ENCODE data around the gene TMEM121. TPM values are rescaled to one million over a fixed set of nuclear protein-coding genes. Genes with fewer than 3 reads are reported as not detected.
A peak's percentile ranks its signal among the peaks of the same experiment; 100 is the strongest.

TMEM121 gene
- polyA plus RNA-seq, 6 donors from 2014 or later, result 1.4 to 3.3 (median 1.9) TPM

- ATAC-seq (ENCODE audit: low read depth in 2 of 2) (no peak), DNase-seq (no peak)
- no peaks in the 10 kb centered on the region for H3K9me3 Mint-ChIP-seq
- peaks cover 44 to 67% (median 44%) of the 10 kb centered on the region in 3 donors for H3K4me1 Mint-ChIP-seq
- peak overlapping the region in 5 of 6 donors; percentile 64 to 100 (median 96) for H3K27ac Mint-ChIP-seq
- no peaks in the 10 kb centered on the region for H3K36me3 Mint-ChIP-seq
- H3K4me3 Mint-ChIP-seq, result no peak overlapping the region
- H3K27me3 Mint-ChIP-seq, result no peaks in the 10 kb centered on the region
Observed at GRCh38 chr14:105483300-105484068, 42.9 kb upstream of the TMEM121 start.

- Mint-ChIP-seq H3K27me3 (no peaks in the 10 kb centered on the region), H3K9me3 (no peaks in the 10 kb centered on the region), H3K27ac (peak overlapping the region; percentile 72 to 96 (median 91)), H3K4me3 (peak overlapping the region in 6 of 8 donors; percentile 9 to 64 (median 34)), H3K36me3 (no peaks in the 10 kb centered on the region), H3K4me1 (peaks cover 45 to 70% (median 47%) of the 10 kb centered on the region in 3 donors)
- ATAC-seq (ENCODE audit: low read depth in 2 of 2) (no peak), DNase-seq (no peak)
Observed at GRCh38 chr14:105484069-105484996, 42.0 kb upstream of the TMEM121 start.

- DNase-seq (no peak), ATAC-seq (ENCODE audit: low read depth in 2 of 2) (no peak)
- H3K9me3 Mint-ChIP-seq, result no peaks in the 10 kb centered on the region
Observed at GRCh38 chr14:105484997-105485393, 41.4 kb upstream of the TMEM121 start.

GRCh38 chr14:105485739-105486162 is 40.6 kb upstream of the TMEM121 start:
- Mint-ChIP-seq H3K27me3 (no peaks in the 10 kb centered on the region), H3K27ac (peak overlapping the region; percentile 87 to 96 (median 92)), H3K9me3 (no peaks in the 10 kb centered on the region), H3K4me1 (peaks cover 38 to 62% (median 39%) of the 10 kb centered on the region in 3 donors), H3K4me3 (peak overlapping the region in 6 of 8 donors; percentile 58 to 84 (median 78)), H3K36me3 (no peaks in the 10 kb centered on the region)
- DNase-seq, result peak; percentile 51
- no peak for ATAC-seq (ENCODE audit: low read depth in 2 of 2)

More at GRCh38 chr14:105484997-105485393, 41.4 kb upstream of the TMEM121 start:
- Mint-ChIP-seq H3K36me3 (no peaks in the 10 kb centered on the region), H3K4me3 (peak overlapping the region in 4 of 8 donors; percentile 36 to 78 (median 51)), H3K4me1 (peaks cover 45 to 70% (median 47%) of the 10 kb centered on the region in 3 donors), H3K27me3 (no peaks in the 10 kb centered on the region), H3K27ac (peak overlapping the region in 5 of 6 donors; percentile 88 to 96 (median 92))

- Mint-ChIP-seq H3K36me3 (no peaks in the 10 kb centered on the region), H3K9me3 (no peaks in the 10 kb centered on the region), H3K4me1 (peaks cover 32 to 56% (median 34%) of the 10 kb centered on the region in 3 donors), H3K27ac (peak within 1 kb of the TSS; percentile 89 to 96 (median 95)), H3K4me3 (peak within 1 kb of the TSS; percentile 78 to 92 (median 84)), H3K27me3 (no peaks in the 10 kb centered on the region)
- ATAC-seq (ENCODE audit: low read depth in 2 of 2) (no peak), DNase-seq (peak; percentile 49)
Observed at GRCh38 chr14:105486163-105486973, 40.0 kb upstream of the TMEM121 start, which contains the start of gene CRIP1. Gene CRIP1 (plus strand): TSS chr14:105486886. CDS start chr14:105487260, 374 bp downstream.

GRCh38 chr14:105486974-105487448 is 39.4 kb upstream of the TMEM121 start:
- H3K4me3 Mint-ChIP-seq, result peak overlapping the region; percentile 56 to 92 (median 82)
- H3K27ac Mint-ChIP-seq, result peak overlapping the region in 5 of 6 donors; percentile 89 to 96 (median 92)
- H3K27me3 Mint-ChIP-seq, result no peaks in the 10 kb centered on the region
- H3K36me3 Mint-ChIP-seq, result no peaks in the 10 kb centered on the region
- peaks cover 32 to 55% (median 35%) of the 10 kb centered on the region in 3 donors for H3K4me1 Mint-ChIP-seq
- peak; percentile 58 for DNase-seq
- no peak for ATAC-seq (ENCODE audit: low read depth in 2 of 2)
- no peaks in the 10 kb centered on the region for H3K9me3 Mint-ChIP-seq

DNA sequence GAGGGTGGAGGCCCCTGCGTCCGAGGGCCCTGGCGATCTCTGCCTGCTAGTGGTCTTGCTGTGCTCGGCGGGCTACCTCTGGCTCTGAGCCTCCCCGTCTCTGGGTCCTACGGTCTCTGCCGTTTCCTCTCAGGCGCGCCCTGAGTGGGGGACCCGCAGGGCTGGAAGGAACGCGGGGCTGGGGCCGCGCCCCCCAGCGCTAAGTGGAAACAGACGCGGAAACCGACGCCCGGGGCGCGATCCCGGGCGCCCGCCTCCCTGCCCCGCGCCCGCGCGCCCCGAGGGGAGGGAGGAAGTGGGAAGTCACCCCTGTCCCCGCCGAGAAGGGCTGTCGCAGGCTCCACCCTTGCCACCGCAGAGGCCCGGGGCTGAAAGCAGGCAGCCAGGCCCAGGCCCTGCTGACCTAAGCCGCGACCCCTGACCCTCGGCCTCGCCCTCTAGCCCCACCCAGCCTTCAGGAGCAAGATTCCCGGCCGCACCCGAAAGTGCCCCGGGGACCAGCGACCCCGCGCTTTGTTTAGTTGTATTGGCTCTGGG is 38.9 kb upstream of the TMEM121 start:
- Mint-ChIP-seq H3K36me3 (no peaks in the 10 kb centered on the region), H3K4me3 (peak overlapping the region; percentile 78 to 92 (median 84)), H3K9me3 (no peaks in the 10 kb centered on the region), H3K4me1 (peaks cover 27 to 51% (median 30%) of the 10 kb centered on the region in 3 donors), H3K27ac (peak overlapping the region; percentile 27 to 96 (median 94)), H3K27me3 (no peaks in the 10 kb centered on the region)
- ATAC-seq (ENCODE audit: low read depth in 2 of 2) (peak; percentile 3 to 5), DNase-seq (peak; percentile 84)

DNA sequence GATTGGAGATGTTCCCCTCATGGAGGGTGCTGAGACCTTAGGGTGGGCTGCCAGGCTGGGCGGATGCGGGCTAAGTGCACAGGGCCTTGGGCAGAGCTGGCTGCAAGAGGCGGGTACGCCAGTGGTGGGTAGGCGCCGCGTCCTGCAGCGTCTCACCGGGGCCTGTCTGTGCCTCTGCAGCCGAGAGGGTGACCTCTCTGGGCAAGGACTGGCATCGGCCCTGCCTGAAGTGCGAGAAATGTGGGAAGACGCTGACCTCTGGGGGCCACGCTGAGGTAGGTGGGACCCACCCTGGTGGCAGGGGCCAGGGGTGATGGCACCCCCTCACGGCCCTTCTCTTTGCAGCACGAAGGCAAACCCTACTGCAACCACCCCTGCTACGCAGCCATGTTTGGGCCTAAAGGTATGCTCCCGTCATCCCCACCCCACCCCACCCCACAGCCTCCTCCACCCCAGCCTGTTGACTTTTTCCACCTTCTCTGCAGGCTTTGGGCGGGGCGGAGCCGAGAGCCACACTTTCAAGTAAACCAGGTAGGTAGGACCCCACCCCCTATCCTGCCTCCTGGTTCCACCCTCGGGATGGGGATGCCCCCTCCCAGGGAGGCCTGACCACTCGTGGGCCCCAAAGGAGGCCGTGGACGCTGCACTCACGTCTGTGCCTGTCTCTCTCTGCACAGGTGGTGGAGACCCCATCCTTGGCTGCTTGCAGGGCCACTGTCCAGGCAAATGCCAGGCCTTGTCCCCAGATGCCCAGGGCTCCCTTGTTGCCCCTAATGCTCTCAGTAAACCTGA is 38.2 kb upstream of the TMEM121 start:
- DNase-seq, result no peak
- peaks cover 27 to 49% (median 30%) of the 10 kb centered on the region in 3 donors for H3K4me1 Mint-ChIP-seq

DNA sequence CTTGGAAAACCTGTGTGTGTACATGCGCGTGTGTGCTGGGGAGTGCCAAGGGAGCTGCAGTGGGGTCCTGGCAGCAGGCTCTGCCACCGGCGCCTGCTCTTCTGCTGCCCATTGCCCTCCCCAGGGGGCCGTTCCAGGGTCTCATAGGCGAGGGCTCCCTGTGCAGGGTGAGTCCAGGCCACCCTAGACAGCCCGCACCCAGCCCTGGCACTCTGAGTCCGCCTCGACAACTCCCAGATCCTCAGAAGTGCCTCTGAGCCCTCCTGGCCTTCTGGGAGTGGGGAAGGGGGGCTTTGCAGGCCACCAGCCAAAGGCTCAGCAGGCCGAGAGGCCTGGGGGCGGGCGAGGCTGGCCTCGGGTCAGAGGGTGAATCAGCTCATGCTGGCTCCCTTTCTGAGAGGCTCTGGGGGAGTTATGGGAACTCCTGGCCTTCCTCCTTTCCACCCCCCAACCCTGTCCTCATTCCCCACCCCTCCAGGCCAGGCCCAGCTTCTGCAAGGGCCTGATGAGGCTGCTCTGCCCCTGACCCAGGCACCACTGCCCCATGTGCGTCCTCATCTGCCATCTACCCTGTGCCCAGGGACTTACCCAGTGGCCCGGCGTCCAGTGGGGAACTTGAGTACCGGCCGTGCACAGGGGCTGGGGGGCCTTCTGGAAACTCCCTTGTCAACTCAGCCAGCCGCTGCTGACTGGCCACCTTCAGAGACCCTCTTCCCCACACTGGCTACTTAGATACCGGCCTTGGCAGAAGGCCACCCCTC is 37.4 kb upstream of the TMEM121 start:
- Mint-ChIP-seq H3K4me3 (peak overlapping the region; percentile 78 to 93 (median 86)), H3K27ac (peak overlapping the region; percentile 96 to 99 (median 98)), H3K4me1 (peaks cover 27 to 48% (median 30%) of the 10 kb centered on the region in 3 donors), H3K27me3 (no peaks in the 10 kb centered on the region), H3K9me3 (no peaks in the 10 kb centered on the region), H3K36me3 (no peaks in the 10 kb centered on the region)
- no peak for DNase-seq
- no peak for ATAC-seq (ENCODE audit: low read depth in 2 of 2)

More for the DNA sequence above, 38.2 kb upstream of the TMEM121 start:
- no peak for ATAC-seq (ENCODE audit: low read depth in 2 of 2)
- Mint-ChIP-seq H3K27me3 (no peaks in the 10 kb centered on the region), H3K4me3 (peak overlapping the region; percentile 78 to 92 (median 84)), H3K27ac (peak overlapping the region in 5 of 6 donors; percentile 49 to 96 (median 95)), H3K9me3 (no peaks in the 10 kb centered on the region), H3K36me3 (no peaks in the 10 kb centered on the region)

GRCh38 chr14:105489542-105490266 is 36.7 kb upstream of the TMEM121 start:
- Mint-ChIP-seq H3K27ac (peak overlapping the region; percentile 96 to 99 (median 98)), H3K4me1 (peaks cover 21 to 40% (median 23%) of the 10 kb centered on the region in 3 donors), H3K4me3 (peak overlapping the region; percentile 78 to 93 (median 86)), H3K9me3 (no peaks in the 10 kb centered on the region), H3K36me3 (no peaks in the 10 kb centered on the region), H3K27me3 (no peaks in the 10 kb centered on the region)
- ATAC-seq (ENCODE audit: low read depth in 2 of 2) (peak; percentile 10 to 14), DNase-seq (peak; percentile 84)
